Measurements from ENCODE around the gene LLGL1.

LLGL1 gene

DNA sequence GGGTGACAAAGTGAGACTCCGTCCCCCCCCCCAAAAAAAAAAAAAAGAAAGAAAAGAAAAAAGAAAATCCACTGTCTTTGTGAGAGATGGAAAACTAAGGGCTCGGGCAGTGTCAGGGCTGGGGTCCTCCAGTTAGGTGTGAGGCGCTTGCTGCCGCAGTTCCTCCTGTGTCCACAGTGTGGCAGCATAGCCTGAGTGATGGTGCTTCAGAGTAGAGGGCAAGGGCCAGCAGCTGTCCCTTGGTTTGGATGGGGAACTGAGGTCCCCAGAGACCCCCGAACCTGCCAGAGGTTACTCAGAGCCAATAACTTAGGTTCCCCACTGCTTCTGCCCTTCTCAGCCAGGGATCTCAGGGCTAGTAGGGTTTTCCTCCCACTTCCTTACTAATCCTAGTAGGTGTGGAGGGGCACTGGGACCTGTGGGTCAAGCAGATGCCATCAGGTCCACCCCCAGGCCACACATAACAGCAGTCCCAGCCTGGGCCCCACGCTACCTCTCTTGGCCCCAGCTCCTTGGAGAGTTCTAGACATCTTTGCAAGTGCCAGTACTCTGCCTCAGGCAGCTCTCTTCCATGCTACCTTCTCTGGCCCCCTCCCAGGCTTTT lies 7.9 kb upstream of the LLGL1 start:
- in situ Hi-C loops (cut with MboI; ENCODE audit: low sequenced_read_pairs, unreplicated experiment), result no loop called here
- peak; percentile 90 for DNase-seq (ENCODE audit: low spot score)
- TF ChIP-seq, protein P1, sequence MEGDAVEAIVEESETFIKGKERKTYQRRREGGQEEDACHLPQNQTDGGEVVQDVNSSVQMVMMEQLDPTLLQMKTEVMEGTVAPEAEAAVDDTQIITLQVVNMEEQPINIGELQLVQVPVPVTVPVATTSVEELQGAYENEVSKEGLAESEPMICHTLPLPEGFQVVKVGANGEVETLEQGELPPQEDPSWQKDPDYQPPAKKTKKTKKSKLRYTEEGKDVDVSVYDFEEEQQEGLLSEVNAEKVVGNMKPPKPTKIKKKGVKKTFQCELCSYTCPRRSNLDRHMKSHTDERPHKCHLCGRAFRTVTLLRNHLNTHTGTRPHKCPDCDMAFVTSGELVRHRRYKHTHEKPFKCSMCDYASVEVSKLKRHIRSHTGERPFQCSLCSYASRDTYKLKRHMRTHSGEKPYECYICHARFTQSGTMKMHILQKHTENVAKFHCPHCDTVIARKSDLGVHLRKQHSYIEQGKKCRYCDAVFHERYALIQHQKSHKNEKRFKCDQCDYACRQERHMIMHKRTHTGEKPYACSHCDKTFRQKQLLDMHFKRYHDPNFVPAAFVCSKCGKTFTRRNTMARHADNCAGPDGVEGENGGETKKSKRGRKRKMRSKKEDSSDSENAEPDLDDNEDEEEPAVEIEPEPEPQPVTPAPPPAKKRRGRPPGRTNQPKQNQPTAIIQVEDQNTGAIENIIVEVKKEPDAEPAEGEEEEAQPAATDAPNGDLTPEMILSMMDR (IDR thresholded peaks at IDR 0.05; ENCODE audit: borderline replicate concordance, control extremely low read depth, extremely low read depth, insufficient read depth, missing control alignments), result peak; percentile 95

DNA sequence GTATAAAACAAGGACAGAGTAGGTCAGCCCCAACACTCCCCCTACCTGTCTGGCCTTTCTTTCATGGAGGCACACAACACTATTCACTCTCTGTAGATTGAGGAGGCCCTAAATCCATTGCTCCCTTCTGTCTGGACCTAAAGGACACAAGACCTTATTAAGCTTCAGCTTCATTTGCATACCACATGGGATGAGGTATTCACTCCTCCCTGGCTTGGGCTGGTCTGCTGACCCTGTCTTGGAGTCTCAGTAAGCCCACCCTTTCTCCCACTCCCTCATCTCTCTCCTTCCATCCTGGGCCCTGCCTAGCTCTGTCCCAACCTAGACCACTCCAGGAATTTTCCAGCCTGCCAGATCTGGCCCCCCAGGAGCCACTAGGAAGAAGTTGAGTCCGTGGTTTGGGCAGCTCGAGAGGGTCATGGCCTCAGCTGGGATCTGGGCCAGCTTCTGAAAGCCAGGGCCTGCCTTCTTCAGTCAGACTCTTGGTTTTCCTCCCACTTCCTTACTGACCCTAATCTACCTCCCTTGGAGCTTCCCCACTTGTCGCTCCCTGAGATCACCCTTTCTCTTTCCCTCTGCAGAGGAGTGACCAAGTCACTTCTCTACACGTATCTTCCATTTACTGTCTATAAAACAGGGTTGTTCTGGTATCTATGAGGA lies 6.5 kb upstream of the LLGL1 start:
- DNase-seq (ENCODE audit: low spot score), result no peak
- TF ChIP-seq, protein P1 (IDR thresholded peaks at IDR 0.05; ENCODE audit: borderline replicate concordance, control extremely low read depth, extremely low read depth, insufficient read depth, missing control alignments), result no peak
- in situ Hi-C loops (cut with MboI; ENCODE audit: low sequenced_read_pairs, unreplicated experiment), result no loop called here

DNA sequence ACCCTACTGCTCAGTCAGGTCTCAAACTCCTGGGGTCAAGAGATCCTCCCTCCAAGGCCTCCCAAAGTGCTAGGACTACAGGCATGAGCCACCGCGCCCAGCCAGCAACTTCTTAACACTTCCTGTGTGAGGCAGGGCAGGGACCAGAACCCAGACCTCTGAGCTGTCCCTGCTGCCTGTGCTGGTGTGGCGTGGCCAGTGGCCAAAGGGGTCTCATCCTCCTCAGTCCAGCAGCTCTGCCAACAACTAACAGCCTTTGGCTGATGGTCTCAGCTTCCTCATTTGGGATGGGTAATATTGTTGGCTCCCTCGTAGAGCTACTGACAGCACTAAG lies 1.4 kb upstream of the LLGL1 start:
- in situ Hi-C loops (cut with MboI; ENCODE audit: low sequenced_read_pairs, unreplicated experiment), result no loop called here
- no peak for DNase-seq (ENCODE audit: low spot score)
- TF ChIP-seq, protein P1 (IDR thresholded peaks at IDR 0.05; ENCODE audit: borderline replicate concordance, control extremely low read depth, extremely low read depth, insufficient read depth, missing control alignments), result no peak

DNA sequence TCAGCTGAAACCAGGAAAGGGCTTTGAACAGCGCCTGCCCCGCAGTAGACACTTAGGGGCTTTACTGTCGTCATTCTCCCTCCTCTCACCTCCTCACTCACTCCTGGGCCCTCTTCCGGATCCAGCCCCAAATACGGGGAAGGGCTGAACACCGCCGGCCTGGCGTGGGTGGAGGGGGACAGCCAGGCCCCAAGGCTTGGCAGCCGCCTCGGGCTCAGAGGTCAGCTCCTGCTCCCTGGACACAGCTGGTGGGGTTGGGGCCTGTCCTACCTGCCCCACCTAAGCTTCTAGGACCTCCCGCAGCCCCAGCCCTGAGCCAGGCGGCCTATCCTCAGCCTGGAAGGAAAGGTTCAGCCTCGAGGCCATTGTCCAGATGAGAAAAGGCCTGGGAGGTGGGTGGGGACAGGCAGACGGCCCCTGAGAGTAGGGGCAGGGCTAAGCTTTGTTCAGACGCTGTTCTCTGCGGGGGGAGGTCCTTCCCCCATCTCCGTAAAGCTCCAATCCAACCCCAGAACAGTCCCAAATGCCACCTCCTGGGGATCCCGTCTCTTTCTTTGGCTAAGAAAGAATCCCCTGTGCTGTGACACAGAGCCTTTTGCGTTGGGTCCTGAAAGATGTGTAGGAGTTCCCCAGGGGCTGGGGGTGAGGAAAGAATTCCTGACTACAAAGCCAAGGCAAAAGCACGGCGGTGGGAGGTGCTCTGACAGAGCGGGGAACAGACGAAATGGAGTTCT lies 881 bp upstream of the LLGL1 start:
- TF ChIP-seq, protein P1 (IDR thresholded peaks at IDR 0.05; ENCODE audit: borderline replicate concordance, control extremely low read depth, extremely low read depth, insufficient read depth, missing control alignments), result no peak
- DNase-seq (ENCODE audit: low spot score), result no peak
- in situ Hi-C loops (cut with MboI; ENCODE audit: low sequenced_read_pairs, unreplicated experiment), result no loop called here

DNA sequence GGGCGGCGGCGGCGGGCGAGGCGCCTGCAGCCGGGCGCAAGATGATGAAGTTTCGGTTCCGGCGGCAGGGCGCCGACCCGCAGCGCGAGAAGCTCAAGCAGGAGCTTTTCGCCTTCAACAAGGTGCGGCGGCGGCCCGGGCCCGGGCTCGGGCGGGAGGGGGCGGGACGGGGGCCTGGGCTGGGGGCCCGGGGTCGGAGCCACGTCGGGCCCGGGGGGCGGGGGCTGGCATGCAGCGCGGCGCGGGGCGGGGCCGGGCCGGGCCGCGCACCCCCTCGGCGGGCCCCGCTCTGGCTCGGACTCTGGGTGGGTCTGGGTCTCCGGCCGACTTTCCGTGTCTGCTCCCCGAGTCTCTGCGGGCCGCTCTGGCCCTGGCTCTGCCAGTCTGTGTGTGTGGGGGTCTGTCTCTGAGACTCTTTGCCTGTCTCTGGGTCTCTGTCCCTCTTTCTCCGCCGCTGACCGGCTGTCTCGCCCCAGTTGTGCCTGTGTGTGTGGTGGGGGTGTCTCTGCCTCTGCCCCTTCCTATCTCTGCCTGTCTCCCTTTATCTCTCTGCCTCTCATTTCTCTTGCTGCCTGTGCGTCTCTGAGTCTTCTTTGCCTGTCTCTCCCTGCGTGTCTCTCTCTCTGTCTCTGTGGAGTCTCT lies 328 bp downstream of the LLGL1 start:
- TF ChIP-seq, protein P1 (IDR thresholded peaks at IDR 0.05; ENCODE audit: borderline replicate concordance, control extremely low read depth, extremely low read depth, insufficient read depth, missing control alignments), result no peak
- no peak for DNase-seq (ENCODE audit: low spot score)
- in situ Hi-C loops (cut with MboI; ENCODE audit: low sequenced_read_pairs, unreplicated experiment), result no loop called here

DNA sequence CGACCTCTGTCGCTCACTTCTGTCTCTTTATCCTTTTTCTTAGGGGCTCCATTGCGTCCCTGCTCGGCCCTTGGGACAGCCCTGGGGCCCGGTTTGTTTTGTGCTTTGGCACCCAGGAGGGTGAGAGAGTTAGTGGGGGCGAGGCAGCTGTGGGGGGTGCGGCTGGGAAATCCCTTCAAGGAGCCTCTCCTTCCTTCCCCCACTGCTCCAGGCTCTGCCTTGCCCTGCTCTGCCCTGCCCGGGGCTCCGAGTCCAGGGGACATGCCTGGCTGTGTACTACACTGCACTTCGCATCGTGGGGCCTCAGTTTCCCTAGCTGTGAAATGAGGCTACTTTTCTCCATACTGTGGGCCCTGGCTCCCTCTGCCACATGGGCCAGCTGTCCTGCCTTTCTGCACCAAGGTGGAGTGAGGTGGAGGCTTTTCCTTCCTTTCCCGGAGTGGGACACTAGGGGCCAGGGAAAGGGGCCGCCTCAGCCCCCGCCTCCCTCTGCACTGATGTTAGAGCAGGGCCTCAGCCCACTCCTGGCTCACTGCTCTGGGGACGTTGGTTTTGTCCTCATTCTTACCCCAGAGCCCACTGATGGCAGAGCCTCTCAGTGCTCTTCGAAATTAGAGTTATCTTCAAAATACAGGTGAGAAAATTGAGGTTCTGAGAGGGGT lies 980 bp downstream of the LLGL1 start:
- in situ Hi-C loops (cut with MboI; ENCODE audit: low sequenced_read_pairs, unreplicated experiment), result no loop called here
- TF ChIP-seq, protein P1 (IDR thresholded peaks at IDR 0.05; ENCODE audit: borderline replicate concordance, control extremely low read depth, extremely low read depth, insufficient read depth, missing control alignments), result no peak
- no peak for DNase-seq (ENCODE audit: low spot score)

Measured in GM13976 (cell line).